Activated naive CD4-positive, alpha-beta T cell treated with anti-CD3 and anti-CD28 coated beads for 36 hours (primary cell): ENCODE results near the gene ECHDC1. TPM values are rescaled to one million over a fixed set of nuclear protein-coding genes. Genes with fewer than 3 reads are reported as not detected.
"Not testable (repeated sequence)": the region's sequence is repeated elsewhere in the genome, so short reads cannot be mapped to it uniquely, and the experiment has no call there.

Source experiments
- CTCF ChIA-PET: fragments of 350-600 bp; sonication (Branson Sonifier 250); formaldehyde crosslinking; loops from one replicate; lab custom pipeline; 2021; ENCODE audit warnings: antibody characterized with exemption; lab: Charles Lee
- DNase-seq: peaks from one replicate; pipeline ENCODE4 v3.0.0-alpha.2; 2020
- H3K27ac Mint-ChIP-seq: one replicate; pipeline ENCODE4 v1.8.0; 2021; ENCODE audit warnings: mild to moderate bottlenecking, mixed read lengths
- H3K27me3 Mint-ChIP-seq: one replicate; pipeline ENCODE4 v1.8.0; 2021; ENCODE audit warnings: low read depth, mixed read lengths
- H3K36me3 Mint-ChIP-seq: one replicate; pipeline ENCODE4 v1.8.0; 2021; ENCODE audit warnings: low read depth, mixed read lengths
- H3K4me1 Mint-ChIP-seq: one replicate; pipeline ENCODE4 v1.8.0; 2021; ENCODE audit warnings: low read depth, mixed read lengths
- H3K4me3 Mint-ChIP-seq: one replicate; pipeline ENCODE4 v1.8.0; 2021; ENCODE audit warnings: mild to moderate bottlenecking, moderate library complexity, mixed read lengths
- H3K9me3 Mint-ChIP-seq: one replicate; pipeline ENCODE4 v1.8.0; 2021; ENCODE audit warnings: mixed read lengths
- intact Hi-C: fragments of 100-400 bp; cut with micrococcal nuclease; formaldehyde crosslinking; loops from one replicate; pipeline ENCODE4 v1.15.1; 2023
- total RNA-seq, 2 experiments: library from RNA; stranded (reverse); gene quantifications; one replicate each; pipeline ENCODE4 v1.2.3, GENCODE V29; 2021

Gene ECHDC1
- 10 to 100 TPM; 40.1 to 41.4 TPM for total RNA-seq

GRCh38 chr6:127342946-127343808 is at the start of gene ECHDC1:
ECHDC1 (minus strand) TSS chr6:127343609; CDS start chr6:127331028, 12,581 bp downstream.
- peak; percentile 81 for DNase-seq

GRCh38 chr6:127392301-127392700 is 48.9 kb upstream of the ECHDC1 start:
- no peaks in the 10 kb centered on the region for H3K36me3 Mint-ChIP-seq
- no peaks in the 10 kb centered on the region for H3K4me1 Mint-ChIP-seq
- intact Hi-C loops: no loop called here
- peaks cover 3% of the 10 kb centered on the region for H3K27me3 Mint-ChIP-seq
- CTCF ChIA-PET: interaction anchor here (0.8 kb wide), 1 partner anchor 37 kb away, joined by 3 read pairs; no protein-coding TSS in a partner anchor
- no peak overlapping the region for H3K27ac Mint-ChIP-seq
- no peaks in the 10 kb centered on the region for H3K9me3 Mint-ChIP-seq
- H3K4me3 Mint-ChIP-seq: no peak overlapping the region
- DNase-seq: no peak

More at GRCh38 chr6:127342946-127343808, at the start of gene ECHDC1:
- Mint-ChIP-seq H3K27me3 (no peaks in the 10 kb centered on the region), H3K36me3 (peaks cover 12% of the 10 kb centered on the region), H3K4me1 (peaks cover 13% of the 10 kb centered on the region), H3K27ac (no peak within 1 kb of the TSS), H3K9me3 (no peaks in the 10 kb centered on the region), H3K4me3 (no peak within 1 kb of the TSS)
- intact Hi-C loops: loop anchor here (1.0 to 5.0 kb wide), 10 partner anchors 40 to 1356 kb away; partner anchors contain the start of genes CENPW, RNF146 and TRMT11
- CTCF ChIA-PET: interaction anchor here (0.8 to 2.0 kb wide), 6 partner anchors 41 to 196 kb away, joined by 3 to 9 read pairs (median 4); no protein-coding TSS in a partner anchor

GRCh38 chr6:127391094-127391953 is 47.9 kb upstream of the ECHDC1 start:
- H3K27ac Mint-ChIP-seq: no peak overlapping the region
- peaks cover 3% of the 10 kb centered on the region for H3K27me3 Mint-ChIP-seq
- no peak for DNase-seq
- intact Hi-C loops: no loop called here
- CTCF ChIA-PET: interaction anchor here (0.8 kb wide), 1 partner anchor 38 kb away, joined by 3 read pairs; no protein-coding TSS in a partner anchor
- H3K9me3 Mint-ChIP-seq: no peaks in the 10 kb centered on the region
- no peaks in the 10 kb centered on the region for H3K4me1 Mint-ChIP-seq
- H3K36me3 Mint-ChIP-seq: no peaks in the 10 kb centered on the region
- no peak overlapping the region for H3K4me3 Mint-ChIP-seq

- Mint-ChIP-seq H3K4me3 (no peak overlapping the region), H3K27ac (no peak overlapping the region), H3K27me3 (peaks cover 3% of the 10 kb centered on the region), H3K36me3 (no peaks in the 10 kb centered on the region), H3K9me3 (no peaks in the 10 kb centered on the region), H3K4me1 (no peaks in the 10 kb centered on the region)
- CTCF ChIA-PET: no interaction called here
- intact Hi-C loops: no loop called here
- DNase-seq: no peak
Measured at GRCh38 chr6:127389706-127390105, 46.3 kb upstream of the ECHDC1 start.

GRCh38 chr6:127385668-127386430 is 42.4 kb upstream of the ECHDC1 start:
- no peaks in the 10 kb centered on the region for H3K36me3 Mint-ChIP-seq
- no peak overlapping the region for H3K4me3 Mint-ChIP-seq
- DNase-seq: no peak
- CTCF ChIA-PET: no interaction called here
- no peaks in the 10 kb centered on the region for H3K4me1 Mint-ChIP-seq
- no peak overlapping the region for H3K27ac Mint-ChIP-seq
- peaks cover 3% of the 10 kb centered on the region for H3K27me3 Mint-ChIP-seq
- H3K9me3 Mint-ChIP-seq: no peaks in the 10 kb centered on the region
- intact Hi-C loops: no loop called here

GRCh38 chr6:127384848-127385247 is 41.4 kb upstream of the ECHDC1 start:
- intact Hi-C loops, H3K9me3 Mint-ChIP-seq, H3K27me3 Mint-ChIP-seq, H3K4me1 Mint-ChIP-seq, CTCF ChIA-PET, DNase-seq, H3K4me3 Mint-ChIP-seq, H3K27ac Mint-ChIP-seq, H3K36me3 Mint-ChIP-seq: not testable (repeated sequence)

- H3K4me3 Mint-ChIP-seq: no peak overlapping the region
- H3K27me3 Mint-ChIP-seq: no peaks in the 10 kb centered on the region
- H3K36me3 Mint-ChIP-seq: no peaks in the 10 kb centered on the region
- H3K27ac Mint-ChIP-seq: no peak overlapping the region
- DNase-seq: no peak
- CTCF ChIA-PET: no interaction called here
- intact Hi-C loops: no loop called here
- H3K4me1 Mint-ChIP-seq: no peaks in the 10 kb centered on the region
- H3K9me3 Mint-ChIP-seq: no peaks in the 10 kb centered on the region
Measured at GRCh38 chr6:127383988-127384387, 40.6 kb upstream of the ECHDC1 start.

- DNase-seq: no peak
- Mint-ChIP-seq H3K9me3 (no peaks in the 10 kb centered on the region), H3K27ac (no peak overlapping the region), H3K36me3 (no peaks in the 10 kb centered on the region), H3K27me3 (no peaks in the 10 kb centered on the region), H3K4me1 (no peaks in the 10 kb centered on the region), H3K4me3 (no peak overlapping the region)
- intact Hi-C loops: no loop called here
- CTCF ChIA-PET: interaction anchor here (0.9 kb wide), 1 partner anchor 134 kb away, joined by 3 read pairs; no protein-coding TSS in a partner anchor
Measured at GRCh38 chr6:127382413-127382812, 39.0 kb upstream of the ECHDC1 start.

GRCh38 chr6:127381384-127381783 is 38.0 kb upstream of the ECHDC1 start:
- DNase-seq: no peak
- H3K27me3 Mint-ChIP-seq: no peaks in the 10 kb centered on the region
- no peaks in the 10 kb centered on the region for H3K36me3 Mint-ChIP-seq
- no peaks in the 10 kb centered on the region for H3K9me3 Mint-ChIP-seq
- H3K27ac Mint-ChIP-seq: no peak overlapping the region
- intact Hi-C loops: no loop called here
- CTCF ChIA-PET: interaction anchor here (1.1 kb wide), 1 partner anchor 135 kb away, joined by 3 read pairs; no protein-coding TSS in a partner anchor
- H3K4me3 Mint-ChIP-seq: no peak overlapping the region
- no peaks in the 10 kb centered on the region for H3K4me1 Mint-ChIP-seq

GRCh38 chr6:127376685-127377084 is 33.3 kb upstream of the ECHDC1 start:
- Mint-ChIP-seq H3K27ac (no peak overlapping the region), H3K27me3 (no peaks in the 10 kb centered on the region), H3K36me3 (peaks cover 1% of the 10 kb centered on the region), H3K9me3 (peaks cover 2% of the 10 kb centered on the region), H3K4me1 (no peaks in the 10 kb centered on the region), H3K4me3 (no peak overlapping the region)
- CTCF ChIA-PET: no interaction called here
- intact Hi-C loops: no loop called here
- DNase-seq: no peak

GRCh38 chr6:127367023-127367375 is 23.6 kb upstream of the ECHDC1 start:
- no peak overlapping the region for H3K4me3 Mint-ChIP-seq
- CTCF ChIA-PET: no interaction called here
- DNase-seq: no peak
- H3K9me3 Mint-ChIP-seq: peaks cover 8% of the 10 kb centered on the region
- no peaks in the 10 kb centered on the region for H3K4me1 Mint-ChIP-seq
- no peaks in the 10 kb centered on the region for H3K27me3 Mint-ChIP-seq
- no peaks in the 10 kb centered on the region for H3K36me3 Mint-ChIP-seq
- intact Hi-C loops: no loop called here
- H3K27ac Mint-ChIP-seq: no peak overlapping the region
